K562 (cell line): ENCODE measurements around the gene GALNT12. TPM values are rescaled to one million over a fixed set of nuclear protein-coding genes. Genes with fewer than 3 reads are reported as not detected.

ENCODE experiments used
- BCOR ChIP-seq: fragments of 450-650 bp; IDR thresholded peaks from 2 replicates; pipeline ENCODE4 v1.6.1; 2016
- CREB3L1 ChIP-seq: fragments of 450-650 bp; IDR thresholded peaks from 2 replicates; pipeline ENCODE4 v1.6.1; 2014; ENCODE audit warnings: low read depth, mild to moderate bottlenecking, moderate library complexity, borderline replicate concordance
- CTBP1 ChIP-seq: fragments of 450-650 bp; IDR thresholded peaks from 2 replicates; pipeline ENCODE4 v1.6.1; 2016; ENCODE audit warnings: borderline replicate concordance
- ETS1 ChIP-seq: conservative IDR thresholded peaks from 2 replicates; pipeline ENCODE4 v1.6.1; 2011; ENCODE audit warnings: low read depth, mild to moderate bottlenecking, low read length; ENCODE audit not compliant: control insufficient read depth
- HMBOX1 ChIP-seq: sonication (generic); IDR thresholded peaks from 2 replicates; pipeline ENCODE4 v1.6.1; 2016
- KDM5B ChIP-seq: fragments of 200-600 bp; sonication (generic); IDR thresholded peaks from 2 replicates; pipeline ENCODE4 v1.6.1; 2012; ENCODE audit warnings: low read depth, mild to moderate bottlenecking, moderate library complexity, low read length, control low read depth, inconsistent platforms; ENCODE audit not compliant: insufficient replicate concordance
- MTA2 ChIP-seq: fragments of 450-650 bp; IDR thresholded peaks from 2 replicates; pipeline ENCODE4 v1.6.1; 2016; ENCODE audit warnings: low read depth
- PTRF ChIP-seq: fragments of 450-650 bp; IDR thresholded peaks from 2 replicates; pipeline ENCODE4 v1.6.1; 2016; ENCODE audit warnings: mild to moderate bottlenecking, missing genetic modification characterization, missing compliant biosample characterization
- SMARCA5 ChIP-seq: fragments of 450-650 bp; IDR thresholded peaks from 2 replicates; pipeline ENCODE4 v1.6.1; 2016
- SP2 ChIP-seq: IDR thresholded peaks from 2 replicates; pipeline ENCODE4 v1.6.1; 2011; ENCODE audit warnings: mild to moderate bottlenecking, low read depth, low read length, moderate library complexity; ENCODE audit not compliant: poor library complexity, severe bottlenecking; ENCODE audit errors: extremely low read depth
- TEAD2 ChIP-seq: fragments of 450-650 bp; IDR thresholded peaks from 2 replicates; pipeline ENCODE4 v1.6.1; 2016; ENCODE audit warnings: missing genetic modification characterization, control low read depth, missing compliant biosample characterization
- ZBTB7A ChIP-seq: IDR thresholded peaks from 2 replicates; pipeline ENCODE4 v1.6.1; 2011; ENCODE audit warnings: low read depth, mild to moderate bottlenecking, low read length, moderate library complexity, borderline replicate concordance; ENCODE audit not compliant: control insufficient read depth
- ZNF444 ChIP-seq: fragments of 250-450 bp; sonication (Bioruptor Pico); IDR thresholded peaks from 2 replicates; pipeline ENCODE4 v1.4.0; 2020; ENCODE audit warnings: mild to moderate bottlenecking, moderate library complexity
- ZNF644 ChIP-seq: fragments of 200-800 bp; sonication (Bioruptor generic); IDR thresholded peaks from 2 replicates; pipeline ENCODE4 v1.6.1; 2016; ENCODE audit warnings: low read depth, missing genetic modification characterization, missing compliant biosample characterization
- ZSCAN32 ChIP-seq: fragments of 450-650 bp; formaldehyde crosslinking; IDR thresholded peaks from 2 replicates; pipeline ENCODE4 v1.4.0; 2020; ENCODE audit warnings: mild to moderate bottlenecking, moderate library complexity
- polyA plus RNA-seq, 8 experiments: library from polyadenylated mRNA; depleted of rRNA in 4 of 8; stranded (reverse) in 5 of 8; unstranded in 3 of 8; fragments of >200 nt; fragmentation: Nextera tagmentation in 2 of 8; fragmentation: Illumina TruSeq in 1 of 8; extraction: Ambion mirVana in 2 of 8; extraction: Trizol in 1 of 8; gene quantifications; 2 replicates each; pipeline versions ENCODE4 v1.2.1 to v1.2.3, GENCODE V29; 2011 to 2014; ENCODE audit warnings: inconsistent platforms in 1 of 8, missing spikeins in 1 of 8
- total RNA-seq, 7 experiments: library from RNA; depleted of rRNA in 6 of 7; stranded (reverse); fragments of >200 nt in 6 of 7; fragmentation: Illumina TruSeq in 2 of 7; extraction: Trizol in 2 of 7; gene quantifications; 2 replicates each; pipeline versions ENCODE4 v1.2.1 to v1.2.3, GENCODE V29; 2011 to 2021; ENCODE audit warnings: low replicate concordance in 1 of 7
- TF ChIP-seq, protein P1 (sequence below): sonication (generic); formaldehyde crosslinking; IDR thresholded peaks from 2 replicates; pipeline ENCODE4 v1.8.0; 2023; ENCODE audit warnings: missing genetic modification reagents, mild to moderate bottlenecking, borderline replicate concordance

The GALNT12 gene
- total and polyA plus RNA-seq, 9 of the 15 experiments (the other 6 are each of a cell fraction or from before 2014, with no cell fraction given): 29.7 to 82.9 (median 44.2) TPM

GRCh38 chr9:98848450-98849149 lies 41.1 kb downstream of the GALNT12 start (continued):
- TF ChIP-seq CREB3L1 (no peak), PTRF (tag) (0 out of 2 replicates have a peak, but pooled peaks have one; percentile 32), HMBOX1 (no peak), KDM5B (no peak), CTBP1 (peak; percentile 97), TEAD2 (tag) (no peak), MTA2 (no peak), ZNF644 (no peak), ETS1 (0 out of 2 replicates have a peak, but pooled peaks have one; percentile 40), ZBTB7A (no peak), BCOR (no peak), SMARCA5 (no peak), ZSCAN32 (CRISPR knock-in tag) (no peak), ZNF444 (CRISPR knock-in tag) (no peak), SP2 (no peak)
- TF ChIP-seq, protein P1, sequence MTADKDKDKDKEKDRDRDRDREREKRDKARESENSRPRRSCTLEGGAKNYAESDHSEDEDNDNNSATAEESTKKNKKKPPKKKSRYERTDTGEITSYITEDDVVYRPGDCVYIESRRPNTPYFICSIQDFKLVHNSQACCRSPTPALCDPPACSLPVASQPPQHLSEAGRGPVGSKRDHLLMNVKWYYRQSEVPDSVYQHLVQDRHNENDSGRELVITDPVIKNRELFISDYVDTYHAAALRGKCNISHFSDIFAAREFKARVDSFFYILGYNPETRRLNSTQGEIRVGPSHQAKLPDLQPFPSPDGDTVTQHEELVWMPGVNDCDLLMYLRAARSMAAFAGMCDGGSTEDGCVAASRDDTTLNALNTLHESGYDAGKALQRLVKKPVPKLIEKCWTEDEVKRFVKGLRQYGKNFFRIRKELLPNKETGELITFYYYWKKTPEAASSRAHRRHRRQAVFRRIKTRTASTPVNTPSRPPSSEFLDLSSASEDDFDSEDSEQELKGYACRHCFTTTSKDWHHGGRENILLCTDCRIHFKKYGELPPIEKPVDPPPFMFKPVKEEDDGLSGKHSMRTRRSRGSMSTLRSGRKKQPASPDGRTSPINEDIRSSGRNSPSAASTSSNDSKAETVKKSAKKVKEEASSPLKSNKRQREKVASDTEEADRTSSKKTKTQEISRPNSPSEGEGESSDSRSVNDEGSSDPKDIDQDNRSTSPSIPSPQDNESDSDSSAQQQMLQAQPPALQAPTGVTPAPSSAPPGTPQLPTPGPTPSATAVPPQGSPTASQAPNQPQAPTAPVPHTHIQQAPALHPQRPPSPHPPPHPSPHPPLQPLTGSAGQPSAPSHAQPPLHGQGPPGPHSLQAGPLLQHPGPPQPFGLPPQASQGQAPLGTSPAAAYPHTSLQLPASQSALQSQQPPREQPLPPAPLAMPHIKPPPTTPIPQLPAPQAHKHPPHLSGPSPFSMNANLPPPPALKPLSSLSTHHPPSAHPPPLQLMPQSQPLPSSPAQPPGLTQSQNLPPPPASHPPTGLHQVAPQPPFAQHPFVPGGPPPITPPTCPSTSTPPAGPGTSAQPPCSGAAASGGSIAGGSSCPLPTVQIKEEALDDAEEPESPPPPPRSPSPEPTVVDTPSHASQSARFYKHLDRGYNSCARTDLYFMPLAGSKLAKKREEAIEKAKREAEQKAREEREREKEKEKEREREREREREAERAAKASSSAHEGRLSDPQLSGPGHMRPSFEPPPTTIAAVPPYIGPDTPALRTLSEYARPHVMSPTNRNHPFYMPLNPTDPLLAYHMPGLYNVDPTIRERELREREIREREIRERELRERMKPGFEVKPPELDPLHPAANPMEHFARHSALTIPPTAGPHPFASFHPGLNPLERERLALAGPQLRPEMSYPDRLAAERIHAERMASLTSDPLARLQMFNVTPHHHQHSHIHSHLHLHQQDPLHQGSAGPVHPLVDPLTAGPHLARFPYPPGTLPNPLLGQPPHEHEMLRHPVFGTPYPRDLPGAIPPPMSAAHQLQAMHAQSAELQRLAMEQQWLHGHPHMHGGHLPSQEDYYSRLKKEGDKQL (CRISPR knock-in tag): no peak
